GM18505 (cell line): ENCODE measurements around the gene COL28A1.
"Not testable (repeated sequence)": the region's sequence is repeated elsewhere in the genome, so short reads cannot be mapped to it uniquely, and the experiment has no call there.

ENCODE experiments used
- ATAC-seq: cut with Tn5 transposase; IDR thresholded peaks from one replicate; pipeline ENCODE4 v1.9.1; 2021; ENCODE audit not compliant: unreplicated experiment
- POLR2A ChIP-seq: IDR thresholded peaks from 4 replicates; pipeline ENCODE4 v1.6.1; 2011; ENCODE audit warnings: borderline replicate concordance; ENCODE audit not compliant: insufficient read depth, insufficient read length; ENCODE audit errors: extremely low read depth

COL28A1 gene

DNA sequence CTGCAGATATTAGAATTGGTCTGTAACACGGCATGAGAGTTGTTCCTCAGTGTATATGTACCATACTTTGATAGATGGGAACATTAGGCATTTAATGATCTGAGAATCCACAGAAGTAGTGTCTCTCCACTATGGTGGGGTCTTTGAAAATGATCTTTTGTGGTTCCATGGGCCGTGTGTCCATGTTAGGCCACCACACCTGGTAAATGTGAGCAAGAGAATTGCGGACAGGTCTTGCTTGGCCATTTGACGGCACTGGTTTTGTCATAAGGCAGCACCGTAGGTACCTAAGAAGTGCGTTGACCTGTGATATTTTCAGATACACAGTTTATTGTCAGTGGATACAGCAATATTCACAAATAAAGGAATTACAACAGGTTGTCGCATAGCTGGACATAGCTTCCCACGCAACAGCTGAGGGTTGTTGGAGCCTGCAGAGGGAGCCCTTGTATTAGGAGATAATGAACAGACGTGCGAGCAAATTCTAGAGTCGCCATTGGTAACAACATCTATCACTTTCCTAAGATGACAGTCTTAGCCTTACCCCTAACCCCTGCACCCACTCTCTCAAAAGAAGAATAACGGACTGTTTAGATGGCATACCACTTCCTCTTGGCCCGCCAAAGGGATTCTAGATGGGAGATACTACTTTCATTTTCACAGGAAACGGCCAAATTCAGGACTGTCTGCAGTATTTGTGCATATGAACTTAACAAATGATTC lies 111.4 kb downstream of the COL28A1 start:
- TF ChIP-seq POLR2A: no peak

DNA sequence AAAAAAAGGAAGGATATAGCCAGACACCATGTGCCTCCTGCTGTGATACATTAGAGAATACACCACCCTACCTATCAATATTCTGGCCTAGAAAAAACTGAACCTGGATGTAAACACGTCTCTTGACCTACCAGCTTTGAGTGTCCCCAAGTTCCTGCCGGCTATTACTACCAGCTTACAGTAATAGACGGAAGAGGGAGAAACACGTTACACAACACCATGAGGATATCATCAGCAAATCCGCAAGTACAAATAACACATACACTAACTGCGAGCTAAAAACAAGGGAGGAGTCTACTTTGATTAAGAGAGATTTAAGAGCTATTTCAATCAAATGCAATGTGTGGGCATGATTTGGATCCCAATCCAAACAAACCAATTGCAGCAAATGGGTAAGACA lies 113.0 kb downstream of the COL28A1 start:
- ATAC-seq: no peak
- TF ChIP-seq POLR2A: no peak

More for the DNA sequence above, 111.4 kb downstream of the COL28A1 start:
- peak; percentile 80 for ATAC-seq

DNA sequence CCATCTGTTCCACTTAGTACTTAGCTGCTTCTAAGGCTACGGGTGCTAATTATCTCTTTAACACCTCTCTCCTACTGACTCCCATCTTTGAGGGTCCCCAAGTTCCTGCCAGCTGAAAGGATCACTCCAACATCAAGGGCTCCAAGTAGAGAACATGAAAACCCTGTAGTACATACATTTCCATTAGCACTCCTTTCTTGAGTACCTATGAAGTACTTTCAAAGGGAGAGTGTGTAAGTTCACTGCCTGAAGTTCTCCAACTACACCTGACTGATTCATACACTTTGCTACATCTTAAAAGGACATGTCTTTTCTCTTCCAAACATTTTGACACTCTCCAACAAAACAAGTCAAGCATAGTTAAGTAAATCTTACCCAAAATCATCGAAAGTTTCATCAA lies 113.8 kb downstream of the COL28A1 start:
- no peak for ATAC-seq
- no peak for TF ChIP-seq POLR2A

DNA sequence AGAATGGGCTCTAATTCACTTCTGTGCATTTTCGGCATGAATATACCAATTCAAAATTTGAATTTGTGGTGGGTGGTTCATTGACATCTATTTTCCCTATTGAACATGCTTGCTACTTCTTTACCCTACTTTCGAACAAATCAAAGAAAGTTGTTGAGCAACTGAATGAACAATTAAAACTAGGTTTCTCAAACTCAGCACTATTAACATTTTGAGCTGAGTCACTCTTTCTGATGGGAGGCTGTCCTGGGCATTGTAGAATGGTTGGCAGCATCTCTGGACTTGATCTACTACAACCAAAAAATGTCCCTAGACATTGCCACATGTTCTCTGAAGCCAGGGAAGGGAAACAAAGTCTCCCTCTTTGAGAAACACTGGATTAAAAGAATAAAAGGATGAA lies 116.7 kb downstream of the COL28A1 start:
- TF ChIP-seq POLR2A: no peak

DNA sequence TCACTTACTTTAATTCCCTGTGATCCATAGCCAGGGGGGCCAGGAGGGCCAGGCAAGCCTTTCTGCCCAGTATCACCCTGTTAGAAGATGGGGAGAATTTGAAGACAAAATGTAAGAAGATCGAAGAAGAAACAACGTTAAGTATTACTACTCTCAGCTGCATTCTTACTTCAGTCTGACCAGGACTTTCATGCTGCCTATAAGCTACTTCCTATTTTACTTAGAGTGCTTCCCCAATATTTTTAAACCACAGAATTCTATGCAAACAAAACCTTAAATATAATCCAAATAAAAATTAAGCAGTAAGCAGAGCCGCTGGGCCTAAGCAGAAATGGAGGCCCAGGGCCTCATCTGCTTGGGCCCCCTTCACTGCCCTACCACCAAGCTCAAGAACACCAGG lies 117.8 kb downstream of the COL28A1 start:
- ATAC-seq: no peak

More for the DNA sequence above, 116.7 kb downstream of the COL28A1 start:
- no peak for ATAC-seq

DNA sequence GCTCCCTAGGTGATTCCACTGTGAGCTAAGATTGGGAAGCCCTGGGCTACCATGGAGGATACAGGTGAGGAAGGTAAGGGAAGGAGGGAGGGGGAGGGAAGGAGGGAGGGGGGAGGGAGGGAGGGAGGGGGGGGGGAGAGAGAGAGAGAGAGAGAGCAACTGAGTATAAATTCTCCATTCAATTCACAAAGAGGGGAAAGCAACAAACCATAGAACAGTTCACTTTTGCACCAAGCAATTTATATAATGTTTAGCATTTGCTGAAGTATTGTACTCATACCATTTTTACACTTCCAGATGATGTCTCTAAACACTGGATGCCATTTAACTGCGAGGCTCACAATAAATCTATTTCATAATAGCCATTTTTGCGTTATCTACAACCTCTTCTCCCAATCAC lies 118.3 kb downstream of the COL28A1 start:
- no peak for TF ChIP-seq POLR2A
- ATAC-seq: no peak

More for the DNA sequence above, 117.8 kb downstream of the COL28A1 start:
- no peak for TF ChIP-seq POLR2A

DNA sequence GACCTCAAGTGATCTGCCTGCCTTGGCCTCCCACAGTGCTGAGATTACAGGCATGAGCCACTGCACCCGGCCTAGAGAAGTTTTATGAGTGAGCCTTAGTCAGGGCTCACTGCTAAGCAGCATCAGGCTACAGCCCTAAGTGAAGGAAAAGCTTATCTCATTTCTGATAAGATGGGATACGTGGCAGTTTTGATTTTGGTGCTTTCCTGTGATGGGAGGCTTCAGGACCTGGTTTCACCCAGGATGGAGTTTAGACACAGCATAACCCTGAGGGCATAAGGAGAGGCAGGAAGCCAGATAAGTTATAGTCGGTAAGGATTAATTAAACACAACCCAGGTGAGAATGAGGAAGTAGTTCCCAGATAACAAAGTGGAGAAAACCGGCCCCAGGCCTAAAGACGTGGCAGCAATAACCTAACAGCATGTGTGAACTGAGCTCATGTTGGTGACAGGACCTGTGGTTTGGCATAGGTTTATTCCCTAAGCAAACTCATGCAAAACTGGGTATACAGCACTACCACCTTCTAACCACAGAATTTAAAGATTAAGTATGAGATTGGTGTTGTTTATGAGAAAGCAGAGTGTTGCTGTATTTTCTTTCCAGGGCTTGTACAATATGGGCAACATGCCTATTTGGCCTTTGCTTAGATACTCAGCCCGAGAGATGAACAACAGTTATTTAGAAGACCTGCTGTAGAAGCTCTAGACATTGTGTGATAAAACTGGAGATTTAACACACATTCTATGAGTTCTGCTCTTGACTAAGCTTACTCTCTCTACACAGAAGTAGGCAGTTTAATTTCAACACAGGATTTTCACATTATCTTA lies 119.4 kb downstream of the COL28A1 start:
- TF ChIP-seq POLR2A: no peak
- ATAC-seq: no peak

DNA sequence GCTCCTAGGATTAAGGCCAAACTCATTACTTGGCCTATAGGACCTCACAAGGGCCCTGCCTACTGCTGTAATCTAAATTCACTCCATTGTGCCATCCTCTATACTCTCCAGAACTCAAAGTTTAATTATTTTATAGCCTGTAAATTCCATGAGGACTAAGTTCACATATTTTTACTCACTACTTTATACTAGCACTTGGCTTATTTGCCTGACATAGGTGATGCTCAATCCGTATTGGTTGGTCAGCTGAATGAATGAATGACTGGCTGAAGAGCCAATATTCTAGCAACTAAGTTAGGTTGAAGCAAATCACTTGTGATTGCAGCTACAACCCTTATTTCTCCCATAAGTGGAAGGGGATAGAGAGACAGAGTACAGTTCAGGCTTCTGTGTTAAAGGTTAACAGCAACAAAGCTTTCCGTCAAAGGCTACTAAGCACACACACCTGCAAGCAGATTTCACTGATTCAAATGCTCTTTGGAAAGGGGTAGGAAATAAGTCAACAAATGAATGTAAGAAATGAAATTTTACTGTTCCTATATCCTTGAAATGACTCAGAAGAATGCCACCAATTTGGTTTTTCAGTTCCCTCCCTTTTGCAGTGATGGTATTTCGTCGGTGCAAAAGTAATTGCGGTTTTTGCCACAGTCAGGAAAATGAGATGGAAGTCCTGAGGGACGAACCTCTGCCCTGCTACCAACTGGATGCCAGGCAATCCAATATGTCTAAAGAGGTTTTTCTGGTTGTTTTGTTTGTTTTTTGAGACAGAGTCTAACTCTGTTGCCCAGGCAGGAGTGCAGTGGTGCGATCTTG lies 120.7 kb downstream of the COL28A1 start:
- no peak for ATAC-seq
- TF ChIP-seq POLR2A: no peak

DNA sequence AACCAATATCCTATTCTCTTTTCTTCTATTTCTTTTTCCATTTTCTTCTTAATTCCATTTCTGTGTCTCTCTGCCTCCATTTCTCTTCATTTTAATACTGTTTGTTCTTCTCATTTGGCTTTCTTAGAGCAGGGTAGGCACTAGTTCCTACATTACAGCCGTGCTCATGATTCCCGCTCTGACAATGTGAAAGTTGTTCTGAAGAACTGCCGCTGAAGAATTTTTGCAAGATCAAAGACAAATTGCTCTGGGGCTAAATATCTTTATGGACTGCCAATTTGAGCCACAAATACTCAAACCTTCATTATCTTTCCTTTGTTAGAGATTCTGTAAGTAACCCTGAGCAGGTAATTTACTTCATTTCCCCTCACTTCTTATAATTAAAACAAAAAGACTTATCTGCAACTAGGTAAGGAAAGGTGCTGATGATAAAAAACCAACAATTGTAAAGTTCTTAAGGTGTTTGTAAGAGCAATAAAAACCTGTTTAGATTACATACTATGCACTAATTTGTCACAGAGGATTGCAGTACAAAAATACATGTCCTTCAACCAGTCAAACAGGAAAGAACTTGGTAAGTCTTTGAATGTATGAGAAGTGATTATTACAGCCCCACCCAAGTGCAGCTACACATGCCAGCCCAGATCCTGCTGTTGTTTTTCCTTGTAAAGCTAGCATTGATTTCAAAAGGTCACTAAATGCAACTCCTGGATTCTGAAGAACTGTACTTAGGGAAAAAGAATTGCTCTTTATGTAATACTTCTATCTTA lies 127.5 kb downstream of the COL28A1 start:
- no peak for ATAC-seq
- TF ChIP-seq POLR2A: no peak

DNA sequence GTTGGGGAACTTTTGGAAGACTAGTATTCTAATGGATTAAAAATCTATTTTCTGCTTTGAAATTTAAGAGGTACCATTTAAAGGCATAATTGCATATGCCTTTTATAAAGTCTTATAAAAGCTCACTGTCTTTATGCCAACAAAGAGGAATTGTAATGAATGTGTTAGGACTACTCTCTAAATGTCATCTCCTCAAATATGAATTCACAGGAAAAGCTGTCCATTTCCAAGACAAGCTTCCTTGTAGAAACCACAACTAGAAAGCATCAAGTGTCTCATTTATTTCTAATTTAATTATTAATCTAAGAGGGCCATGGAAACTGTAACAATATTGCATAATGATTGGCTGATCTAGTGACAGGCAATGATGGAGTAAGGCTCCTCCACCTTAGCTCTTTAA lies 130.2 kb downstream of the COL28A1 start:
- no peak for ATAC-seq
- no peak for TF ChIP-seq POLR2A

DNA sequence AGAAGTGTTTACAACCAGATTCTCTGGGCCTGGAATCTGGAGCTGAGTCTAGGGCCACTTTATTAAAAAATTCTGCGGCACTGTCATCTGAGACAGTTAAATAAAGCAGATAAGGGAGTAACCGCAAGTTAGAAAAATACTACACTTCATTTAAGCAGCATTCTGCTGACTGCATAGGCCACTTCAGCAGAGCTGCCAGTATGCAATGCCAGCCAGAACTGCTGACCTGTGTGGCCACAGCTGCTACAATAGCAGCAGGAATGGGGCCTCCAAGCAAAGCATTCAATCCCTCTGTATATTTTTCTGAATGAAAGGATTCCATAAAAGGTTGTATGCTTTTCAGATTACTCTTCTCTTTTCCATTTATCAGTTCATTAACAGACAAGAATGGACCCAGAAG lies 136.0 kb downstream of the COL28A1 start:
- TF ChIP-seq POLR2A: no peak
- ATAC-seq: no peak

DNA sequence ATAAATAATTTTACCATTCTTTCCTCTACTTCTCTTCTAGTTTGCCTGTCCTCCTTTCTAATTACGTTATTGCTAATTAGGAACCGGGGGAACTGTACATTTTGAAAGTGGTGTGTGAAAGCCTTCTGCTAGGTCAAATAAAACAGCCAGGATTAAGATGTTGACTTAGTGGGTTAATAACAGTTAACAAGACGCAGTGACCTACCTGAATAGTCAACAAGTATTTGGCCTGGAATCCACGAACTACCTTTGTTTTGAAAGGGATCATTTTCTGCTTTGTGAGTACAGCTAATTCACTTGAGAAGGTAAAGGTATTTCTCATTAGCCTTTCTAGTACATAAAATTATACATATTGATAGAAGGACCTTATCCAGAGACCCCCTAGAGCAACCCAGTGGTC lies 139.9 kb downstream of the COL28A1 start:
- ATAC-seq: no peak
- no peak for TF ChIP-seq POLR2A

DNA sequence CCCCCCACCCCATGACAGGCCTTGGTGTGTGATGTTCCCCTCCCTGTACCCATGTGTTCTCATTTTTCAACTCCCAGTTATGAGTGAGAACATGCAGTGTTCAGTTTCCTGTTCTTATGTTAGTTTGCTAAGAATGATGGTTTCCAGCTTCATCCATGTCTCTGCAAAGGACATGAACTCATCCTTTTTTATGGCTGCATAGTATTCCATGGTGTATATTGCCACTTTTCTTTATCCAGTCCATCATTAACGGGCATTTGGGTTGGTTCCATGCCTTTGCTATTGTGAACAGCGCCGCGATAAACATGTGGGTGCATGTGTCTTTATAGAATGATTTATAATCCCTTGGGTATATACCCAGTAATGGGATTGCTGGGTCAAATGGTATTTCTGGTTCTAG lies 147.5 kb downstream of the COL28A1 start:
- ATAC-seq: not testable (repeated sequence)
